Heart left ventricle (tissue), 13 donors: Measurements from ENCODE around the gene BRINP1.

ENCODE experiments used
- POLR2A ChIP-seq, 2 donors: fragments of 450-650 bp; IDR thresholded peaks; one replicate each; pipeline ENCODE4 v1.6.1; 2017; ENCODE audit warnings: antibody characterized with exemption in 2 of 2, mild to moderate bottlenecking in 2 of 2, moderate library complexity in 2 of 2
- TF ChIP-seq, protein P1 (sequence below), 12 donors: fragments of 200-600 bp; sonication (generic) in 4 of 12; IDR thresholded peaks; one replicate each; pipeline versions ENCODE4 v1.5.0 to v1.8.0; 2018 to 2022; ENCODE audit warnings: antibody characterized with exemption in 12 of 12, mild to moderate bottlenecking in 5 of 12
- donor health status: ischemic (EF 13 %, LVEDD 7.1; RV severe dilation, severe dysfunction).
- donor health status: DM: no; HTN: yes; CAD: no.
- donor health status: DM: no; HTN: no; CAD: no.
- donor health status: ischemic (EF 25% LVEDD 6.9; RV normal size, moderate dysfunction).
- donor health status: ischemic (EF 25% LVEDD 5.7; RV mildly dilated, moderate dysfunction).
- donor health status: ischemic (EF 35%, LVEDD 5.7; RV mildly dilated, moderate dysfunction).
- donor health status: nonischemic (EF 11% LVEDD 7.7; RV severe dilation, severe dysfunction).
- donor health status: DM: yes; HTN: yes; CAD: no.
- donor health status: PGD.
- donor health status: ischemic (EF 29% LVEDD 5.4; RV normal size, mild dysfunction).
- donor health status: nonischemic (EF 23%, LVEDD 6.1; RV moderate dilation, normal function).

DNA sequence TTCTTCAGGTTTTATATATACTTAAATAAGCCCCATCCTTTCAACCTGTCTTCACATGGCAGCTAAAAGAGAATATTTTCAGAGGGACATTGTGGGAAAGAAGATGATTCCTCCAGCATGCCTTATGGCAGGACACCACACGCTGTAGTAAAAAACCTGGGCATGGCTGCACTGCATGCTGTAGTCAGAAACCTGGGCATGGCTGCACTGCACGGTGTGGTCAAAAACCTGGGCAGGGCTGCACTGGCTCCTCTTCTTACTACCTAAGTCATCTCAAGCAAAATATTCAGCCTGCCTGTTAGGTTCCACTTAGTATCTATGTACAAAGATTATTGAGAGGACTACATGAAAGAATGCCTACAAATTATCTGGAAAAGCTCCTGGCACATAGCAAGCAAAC lies 153.6 kb downstream of the BRINP1 start:
- TF ChIP-seq, protein P1, sequence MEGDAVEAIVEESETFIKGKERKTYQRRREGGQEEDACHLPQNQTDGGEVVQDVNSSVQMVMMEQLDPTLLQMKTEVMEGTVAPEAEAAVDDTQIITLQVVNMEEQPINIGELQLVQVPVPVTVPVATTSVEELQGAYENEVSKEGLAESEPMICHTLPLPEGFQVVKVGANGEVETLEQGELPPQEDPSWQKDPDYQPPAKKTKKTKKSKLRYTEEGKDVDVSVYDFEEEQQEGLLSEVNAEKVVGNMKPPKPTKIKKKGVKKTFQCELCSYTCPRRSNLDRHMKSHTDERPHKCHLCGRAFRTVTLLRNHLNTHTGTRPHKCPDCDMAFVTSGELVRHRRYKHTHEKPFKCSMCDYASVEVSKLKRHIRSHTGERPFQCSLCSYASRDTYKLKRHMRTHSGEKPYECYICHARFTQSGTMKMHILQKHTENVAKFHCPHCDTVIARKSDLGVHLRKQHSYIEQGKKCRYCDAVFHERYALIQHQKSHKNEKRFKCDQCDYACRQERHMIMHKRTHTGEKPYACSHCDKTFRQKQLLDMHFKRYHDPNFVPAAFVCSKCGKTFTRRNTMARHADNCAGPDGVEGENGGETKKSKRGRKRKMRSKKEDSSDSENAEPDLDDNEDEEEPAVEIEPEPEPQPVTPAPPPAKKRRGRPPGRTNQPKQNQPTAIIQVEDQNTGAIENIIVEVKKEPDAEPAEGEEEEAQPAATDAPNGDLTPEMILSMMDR (IDR thresholded peaks at IDR 0.05): no peak
- no peak for TF ChIP-seq POLR2A (IDR thresholded peaks at IDR 0.05)
